Superior temporal gyrus (tissue), 1 donor: Measurements from ENCODE around the gene ELOVL6.
"Not testable (repeated sequence)": the region's sequence is repeated elsewhere in the genome, so short reads cannot be mapped to it uniquely, and the experiment has no call there.

ENCODE experiments used
- DNase-seq: peaks from one replicate; pipeline ENCODE4 v3.0.0-alpha.2; 2016; ENCODE audit errors: extremely low spot score

Gene ELOVL6

GRCh38 chr4:110196871-110197528 lies 1.4 kb downstream of the ELOVL6 start:
- DNase-seq = peak; percentile 38

GRCh38 chr4:110196206-110196870 lies 2.1 kb downstream of the ELOVL6 start:
- DNase-seq = peak; percentile 56

GRCh38 chr4:110195561-110196205 lies 2.7 kb downstream of the ELOVL6 start:
- DNase-seq = peak; percentile 63

GRCh38 chr4:110193822-110194761 lies 4.3 kb downstream of the ELOVL6 start:
- DNase-seq = peak; percentile 98

- DNase-seq = not testable (repeated sequence)
These were observed 5.1 kb downstream of the ELOVL6 start for GRCh38 chr4:110193287-110193686.

- DNase-seq = no peak
These were observed 8.2 kb downstream of the ELOVL6 start for GRCh38 chr4:110190249-110190648.

GRCh38 chr4:110188113-110188512 lies 10.3 kb downstream of the ELOVL6 start:
- no peak for DNase-seq

- peak; percentile 30 for DNase-seq
These were observed 13.6 kb downstream of the ELOVL6 start for GRCh38 chr4:110184791-110185155.

GRCh38 chr4:110184140-110184790 lies 14.2 kb downstream of the ELOVL6 start:
- no peak for DNase-seq

GRCh38 chr4:110183643-110184042 lies 14.8 kb downstream of the ELOVL6 start:
- no peak for DNase-seq

- no peak for DNase-seq
These were observed 15.4 kb downstream of the ELOVL6 start for GRCh38 chr4:110183058-110183457.

GRCh38 chr4:110181890-110182289 lies 16.5 kb downstream of the ELOVL6 start:
- no peak for DNase-seq

GRCh38 chr4:110175634-110176033 lies 22.8 kb downstream of the ELOVL6 start:
- no peak for DNase-seq

GRCh38 chr4:110172972-110173371 lies 25.4 kb downstream of the ELOVL6 start:
- DNase-seq = no peak

GRCh38 chr4:110171971-110172370 lies 26.4 kb downstream of the ELOVL6 start:
- DNase-seq = no peak

GRCh38 chr4:110170861-110171260 lies 27.6 kb downstream of the ELOVL6 start:
- no peak for DNase-seq

GRCh38 chr4:110165382-110166286 lies 32.8 kb downstream of the ELOVL6 start:
- DNase-seq = no peak

GRCh38 chr4:110164856-110165255 lies 33.6 kb downstream of the ELOVL6 start:
- no peak for DNase-seq

- no peak for DNase-seq
These were observed 34.2 kb downstream of the ELOVL6 start for GRCh38 chr4:110164251-110164650.

GRCh38 chr4:110163327-110164069 lies 34.9 kb downstream of the ELOVL6 start:
- no peak for DNase-seq
